HFFc6 (cell line): ENCODE results near the gene ORAI2. TPM values are rescaled to one million over a fixed set of nuclear protein-coding genes. Genes with fewer than 3 reads are reported as not detected.
A peak's percentile ranks its signal among the peaks of the same experiment; 100 is the strongest.

ENCODE experiments used
- DNase-seq: peaks from one replicate; pipeline ENCODE4 v3.0.0-alpha.2; 2018
- H3K27ac Mint-ChIP-seq: 2 replicates; pipeline ENCODE4 v1.8.0; 2020; ENCODE audit warnings: mild to moderate bottlenecking, mixed read lengths
- H3K27me3 Mint-ChIP-seq: 2 replicates; pipeline ENCODE4 v1.8.0; 2021; ENCODE audit warnings: mild to moderate bottlenecking, moderate library complexity, mixed read lengths; ENCODE audit not compliant: insufficient read depth
- H3K36me3 Mint-ChIP-seq: 2 replicates; pipeline ENCODE4 v1.8.0; 2021; ENCODE audit warnings: low read depth, mixed read lengths
- H3K4me1 Mint-ChIP-seq: 2 replicates; pipeline ENCODE4 v1.8.0; 2020; ENCODE audit warnings: low read depth, mixed read lengths
- H3K4me3 Mint-ChIP-seq: 2 replicates; pipeline ENCODE4 v1.8.0; 2020; ENCODE audit warnings: mild to moderate bottlenecking, moderate library complexity, mixed read lengths
- H3K9me3 Mint-ChIP-seq: 2 replicates; pipeline ENCODE4 v1.8.0; 2020; ENCODE audit warnings: mild to moderate bottlenecking, mixed read lengths
- total RNA-seq, 6 experiments: library from RNA; stranded (reverse); fragmentation: NEBNext Ultra II Directional; extraction: Animal tissue kit (Norgen Biotek cat#: 25700); gene quantifications; 2 replicates in 1 of 6; 3 replicates in 5 of 6; pipeline ENCODE4 v1.2.3, GENCODE V29; 2021
- TF ChIP-seq, protein P1 (sequence below): fragments of 200-600 bp; sonication (generic); IDR thresholded peaks from 2 replicates; pipeline ENCODE4 v1.5.0; 2021; ENCODE audit warnings: antibody characterized with exemption, mild to moderate bottlenecking

The ORAI2 gene
- total RNA-seq, 6 experiments from 2014 or later: 49.4 to 72.5 (median 54.9) TPM

DNA sequence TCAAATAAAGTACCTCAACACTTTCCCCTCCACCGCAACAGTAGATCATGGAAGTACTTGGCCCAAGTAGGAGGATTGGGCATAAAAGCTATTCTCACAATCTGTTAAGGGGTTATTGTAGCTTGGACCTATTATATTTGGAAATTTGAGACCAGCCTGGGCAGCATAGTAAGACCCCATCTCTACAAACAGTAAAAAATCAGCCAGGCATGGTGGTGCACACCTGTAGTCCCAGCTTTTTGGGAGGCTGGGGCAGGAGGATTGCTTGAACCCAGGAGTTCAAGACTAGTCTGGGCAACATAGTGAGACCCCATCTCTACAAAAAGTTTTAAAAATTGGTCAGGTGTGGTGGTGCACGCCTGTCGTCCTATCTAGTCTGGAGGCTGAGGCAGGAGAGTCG lies 24.0 kb upstream of the ORAI2 start:
- Mint-ChIP-seq H3K27me3 (no peaks in the 10 kb centered on the region), H3K9me3 (no peaks in the 10 kb centered on the region), H3K27ac (no peak overlapping the region), H3K4me3 (no peak overlapping the region), H3K4me1 (no peaks in the 10 kb centered on the region), H3K36me3 (peaks cover 36% of the 10 kb centered on the region)
- TF ChIP-seq, protein P1, sequence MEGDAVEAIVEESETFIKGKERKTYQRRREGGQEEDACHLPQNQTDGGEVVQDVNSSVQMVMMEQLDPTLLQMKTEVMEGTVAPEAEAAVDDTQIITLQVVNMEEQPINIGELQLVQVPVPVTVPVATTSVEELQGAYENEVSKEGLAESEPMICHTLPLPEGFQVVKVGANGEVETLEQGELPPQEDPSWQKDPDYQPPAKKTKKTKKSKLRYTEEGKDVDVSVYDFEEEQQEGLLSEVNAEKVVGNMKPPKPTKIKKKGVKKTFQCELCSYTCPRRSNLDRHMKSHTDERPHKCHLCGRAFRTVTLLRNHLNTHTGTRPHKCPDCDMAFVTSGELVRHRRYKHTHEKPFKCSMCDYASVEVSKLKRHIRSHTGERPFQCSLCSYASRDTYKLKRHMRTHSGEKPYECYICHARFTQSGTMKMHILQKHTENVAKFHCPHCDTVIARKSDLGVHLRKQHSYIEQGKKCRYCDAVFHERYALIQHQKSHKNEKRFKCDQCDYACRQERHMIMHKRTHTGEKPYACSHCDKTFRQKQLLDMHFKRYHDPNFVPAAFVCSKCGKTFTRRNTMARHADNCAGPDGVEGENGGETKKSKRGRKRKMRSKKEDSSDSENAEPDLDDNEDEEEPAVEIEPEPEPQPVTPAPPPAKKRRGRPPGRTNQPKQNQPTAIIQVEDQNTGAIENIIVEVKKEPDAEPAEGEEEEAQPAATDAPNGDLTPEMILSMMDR: no peak
- DNase-seq: no peak

DNA sequence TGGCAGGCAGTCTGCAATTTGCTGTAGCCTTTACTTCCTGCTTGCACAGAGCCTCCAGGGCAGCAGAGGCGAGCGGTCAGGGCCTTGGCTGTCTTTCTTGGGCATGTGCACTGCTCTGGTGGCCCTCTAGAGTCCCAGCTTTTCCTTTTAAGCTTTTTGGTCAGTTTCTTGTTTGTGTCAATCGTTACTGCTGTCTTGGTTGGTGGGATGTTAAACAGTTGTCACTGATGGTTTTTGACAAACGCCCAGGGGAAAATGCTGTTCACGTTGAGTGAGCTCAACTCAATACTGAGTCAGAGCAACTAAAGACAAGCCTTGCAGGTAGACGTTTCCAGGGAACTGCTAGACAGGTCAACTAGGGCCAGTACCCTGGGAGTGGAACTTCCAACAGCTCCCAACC lies 23.3 kb upstream of the ORAI2 start:
- peaks cover 36% of the 10 kb centered on the region for H3K36me3 Mint-ChIP-seq
- no peak for DNase-seq
- no peak overlapping the region for H3K27ac Mint-ChIP-seq
- H3K9me3 Mint-ChIP-seq: no peaks in the 10 kb centered on the region
- TF ChIP-seq, protein P1: no peak
- H3K4me1 Mint-ChIP-seq: no peaks in the 10 kb centered on the region
- H3K27me3 Mint-ChIP-seq: no peaks in the 10 kb centered on the region
- no peak overlapping the region for H3K4me3 Mint-ChIP-seq

DNA sequence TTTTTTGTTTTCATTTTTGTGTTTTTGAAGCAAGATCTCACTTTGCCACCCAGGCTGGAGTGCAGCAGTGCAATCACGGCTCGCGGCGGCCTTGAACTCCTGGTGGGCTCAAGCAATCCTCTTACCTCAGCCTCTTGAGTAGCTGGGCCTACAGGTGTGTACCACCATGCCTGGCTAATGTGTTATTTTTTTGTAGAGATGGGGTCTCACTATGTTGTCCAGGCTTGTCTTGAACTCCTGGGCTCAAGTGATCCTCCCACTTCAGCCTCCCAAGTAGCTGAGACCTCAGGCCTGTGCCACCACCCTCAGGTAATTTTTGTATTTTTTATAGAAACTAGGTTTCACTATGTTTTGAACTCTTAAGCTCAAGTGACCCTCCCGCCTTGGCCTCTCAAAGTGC lies 22.5 kb upstream of the ORAI2 start:
- Mint-ChIP-seq H3K9me3 (no peaks in the 10 kb centered on the region), H3K27ac (no peak overlapping the region), H3K4me3 (no peak overlapping the region), H3K36me3 (peaks cover 32% of the 10 kb centered on the region), H3K27me3 (no peaks in the 10 kb centered on the region), H3K4me1 (no peaks in the 10 kb centered on the region)
- no peak for DNase-seq
- TF ChIP-seq, protein P1: no peak

DNA sequence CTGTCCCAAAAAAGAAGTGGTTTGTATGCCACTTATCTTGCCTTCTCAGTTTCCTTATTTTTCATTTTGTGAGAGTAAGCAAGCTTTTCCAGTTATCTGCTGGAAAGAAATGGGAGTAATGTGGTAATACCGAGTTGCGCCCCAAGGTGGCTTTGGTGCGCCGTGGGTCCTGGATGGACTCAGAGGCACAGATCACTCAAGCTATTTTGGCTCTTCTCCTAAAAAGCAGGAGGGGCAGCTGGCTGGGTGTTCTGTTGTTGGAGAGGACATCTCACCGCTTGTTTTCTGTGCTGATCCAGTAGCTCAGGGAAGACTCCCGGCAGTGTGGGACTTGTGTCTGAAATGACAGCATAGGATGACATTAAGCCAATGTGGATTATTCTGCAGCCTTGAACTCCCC lies 20.8 kb upstream of the ORAI2 start:
- H3K27me3 Mint-ChIP-seq: peaks cover 2% of the 10 kb centered on the region; the same call in 1 of the 2 replicates
- TF ChIP-seq, protein P1: peak; percentile 76
- no peaks in the 10 kb centered on the region for H3K9me3 Mint-ChIP-seq
- H3K36me3 Mint-ChIP-seq: peaks cover 32% of the 10 kb centered on the region
- DNase-seq: peak; percentile 12
- no peak overlapping the region for H3K4me3 Mint-ChIP-seq
- no peaks in the 10 kb centered on the region for H3K4me1 Mint-ChIP-seq
- H3K27ac Mint-ChIP-seq: no peak overlapping the region

DNA sequence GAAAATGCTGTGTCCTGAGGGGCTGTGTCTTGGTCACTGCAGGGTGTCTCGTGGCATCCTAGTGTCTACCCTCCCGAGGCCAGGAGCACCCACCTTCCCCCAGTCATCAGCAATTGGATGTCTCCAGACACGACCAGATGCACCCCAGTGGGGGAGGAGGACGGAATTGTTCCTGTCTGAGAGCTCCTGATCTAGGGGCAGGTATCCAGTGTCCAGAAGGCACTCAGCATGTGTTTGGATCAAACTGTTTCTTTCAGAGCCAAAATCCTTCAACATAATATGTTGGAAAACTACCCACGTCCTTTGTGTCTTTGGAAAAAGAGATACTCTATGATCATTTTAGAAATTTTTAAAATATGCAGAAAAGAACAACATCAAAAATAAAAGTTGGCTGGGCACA lies 20.3 kb upstream of the ORAI2 start:
- Mint-ChIP-seq H3K27ac (no peak overlapping the region), H3K27me3 (peaks cover 2% of the 10 kb centered on the region; the same call in 1 of the 2 replicates)

More for the DNA sequence above, 20.3 kb upstream of the ORAI2 start:
- Mint-ChIP-seq H3K9me3 (no peaks in the 10 kb centered on the region), H3K4me3 (no peak overlapping the region), H3K4me1 (no peaks in the 10 kb centered on the region), H3K36me3 (peaks cover 26% of the 10 kb centered on the region)
- TF ChIP-seq, protein P1: no peak
- DNase-seq: no peak
